Heart left ventricle (tissue), 16 donors: ENCODE results near the gene ATP9A. TPM values are rescaled to one million over a fixed set of nuclear protein-coding genes. Genes with fewer than 3 reads are reported as not detected.
"Not testable (repeated sequence)": the region's sequence is repeated elsewhere in the genome, so short reads cannot be mapped to it uniquely, and the experiment has no call there.

Experiments used
- ATAC-seq, 4 donors: fragments of 200-7000 bp; cut with Tn5 transposase; one replicate each; pipeline ENCODE4 v1.9.1; 2020 to 2022; ENCODE audit warnings: moderate library complexity in 4 of 4, mild to moderate bottlenecking in 3 of 4, moderate number of reproducible peaks in 1 of 4
- DNase-seq, 5 donors: peaks; one replicate each; pipeline ENCODE4 v3.0.0-alpha.2; 2020
- H3K27ac ChIP-seq, 12 donors: fragments of 200-600 bp; sonication (generic) in 4 of 12; one replicate each; pipeline versions ENCODE4 v1.5.0 to v1.8.0; 2016 to 2022; ENCODE audit warnings: mild to moderate bottlenecking in 2 of 12
- H3K27me3 ChIP-seq, 9 donors: fragments of 200-600 bp; sonication (generic) in 2 of 9; one replicate each; pipeline versions ENCODE4 v1.5.1 to v1.8.0; 2016 to 2022; ENCODE audit warnings: mild to moderate bottlenecking in 3 of 9
- H3K36me3 ChIP-seq, 9 donors: fragments of 200-600 bp; sonication (generic) in 2 of 9; one replicate each; pipeline versions ENCODE4 v1.5.0 to v1.8.0; 2018 to 2022; ENCODE audit warnings: mild to moderate bottlenecking in 2 of 9
- H3K4me1 ChIP-seq, 12 donors: fragments of 200-600 bp; sonication (generic) in 4 of 12; one replicate each; pipeline versions ENCODE4 v1.5.0 to v1.8.0; 2016 to 2022; ENCODE audit warnings: mild to moderate bottlenecking in 3 of 12
- H3K4me3 ChIP-seq, 12 donors: fragments of 200-600 bp; sonication (generic) in 4 of 12; one replicate each; pipeline versions ENCODE4 v1.5.0 to v1.8.0; 2017 to 2022; ENCODE audit warnings: mild to moderate bottlenecking in 9 of 12, moderate library complexity in 4 of 12
- H3K9me3 ChIP-seq, 12 donors: fragments of 200-600 bp; sonication (generic) in 4 of 12; one replicate each; pipeline versions ENCODE4 v1.5.0 to v1.8.0; 2016 to 2022; ENCODE audit warnings: mild to moderate bottlenecking in 1 of 12
- POLR2A ChIP-seq, 2 donors: fragments of 450-650 bp; IDR thresholded peaks; one replicate each; pipeline ENCODE4 v1.6.1; 2017; ENCODE audit warnings: antibody characterized with exemption in 2 of 2, mild to moderate bottlenecking in 2 of 2, moderate library complexity in 2 of 2
- WGBS, 4 donors: extraction: QIAGEN DNeasy Blood & Tissue Kit in 2 of 4; methylation state at CpG; one replicate each; pipeline versions ENCODE4 v1.1.5 to v1.1.7; 2013 to 2018; 5-methylcytosine and 5-hydroxymethylcytosine counted together
- intact Hi-C, 10 donors: fragments of 100-400 bp; cut with DNase I; formaldehyde crosslinking; loops; one replicate each; pipeline versions ENCODE4 v1.11.1 to v1.14.2; 2022
- polyA plus RNA-seq, 2 donors: library from polyadenylated mRNA; stranded (reverse); fragments of 200-250 nt; gene quantifications; one replicate each; pipeline ENCODE4 v1.2.3, GENCODE V29; 2013
- total RNA-seq, 9 donors: library from RNA; depleted of rRNA in 2 of 9; stranded (reverse); fragments of >200 nt in 2 of 9; fragmentation: NEBNext Ultra II Directional in 3 of 9; extraction: Animal tissue kit (Norgen Biotek cat#: 25700) in 3 of 9; gene quantifications; one replicate each; pipeline versions ENCODE4 v1.1.0 to v1.2.4, GENCODE V29; 2016 to 2023
- TF ChIP-seq, protein P1 (sequence below), 12 donors: fragments of 200-600 bp; sonication (generic) in 4 of 12; IDR thresholded peaks; one replicate each; pipeline versions ENCODE4 v1.5.0 to v1.8.0; 2018 to 2022; ENCODE audit warnings: antibody characterized with exemption in 12 of 12, mild to moderate bottlenecking in 5 of 12
- donor health status: ischemic (EF 13 %, LVEDD 7.1; RV severe dilation, severe dysfunction).
- donor health status: healthy with polysubstance abuse.
- donor health status: DM: no; HTN: yes; CAD: no.
- donor health status: DM: no; HTN: no; CAD: no.
- donor health status: ischemic (EF 25% LVEDD 6.9; RV normal size, moderate dysfunction).
- donor health status: ischemic (EF 25% LVEDD 5.7; RV mildly dilated, moderate dysfunction).
- donor health status: healthy.
- donor health status: DM: yes; HTN: yes; CAD: no.
- donor health status: ischemic (EF 35%, LVEDD 5.7; RV mildly dilated, moderate dysfunction).
- donor health status: nonischemic (EF 11% LVEDD 7.7; RV severe dilation, severe dysfunction).
- donor health status: DM: yes; HTN: yes; CAD: no.
- donor health status: PGD.
- donor health status: ischemic (EF 29% LVEDD 5.4; RV normal size, mild dysfunction).
- donor health status: nonischemic (EF 23%, LVEDD 6.1; RV moderate dilation, normal function).

ATP9A gene
- total and polyA plus RNA-seq, 11 donors = 4.4 to 36.4 (median 27.6) TPM

DNA sequence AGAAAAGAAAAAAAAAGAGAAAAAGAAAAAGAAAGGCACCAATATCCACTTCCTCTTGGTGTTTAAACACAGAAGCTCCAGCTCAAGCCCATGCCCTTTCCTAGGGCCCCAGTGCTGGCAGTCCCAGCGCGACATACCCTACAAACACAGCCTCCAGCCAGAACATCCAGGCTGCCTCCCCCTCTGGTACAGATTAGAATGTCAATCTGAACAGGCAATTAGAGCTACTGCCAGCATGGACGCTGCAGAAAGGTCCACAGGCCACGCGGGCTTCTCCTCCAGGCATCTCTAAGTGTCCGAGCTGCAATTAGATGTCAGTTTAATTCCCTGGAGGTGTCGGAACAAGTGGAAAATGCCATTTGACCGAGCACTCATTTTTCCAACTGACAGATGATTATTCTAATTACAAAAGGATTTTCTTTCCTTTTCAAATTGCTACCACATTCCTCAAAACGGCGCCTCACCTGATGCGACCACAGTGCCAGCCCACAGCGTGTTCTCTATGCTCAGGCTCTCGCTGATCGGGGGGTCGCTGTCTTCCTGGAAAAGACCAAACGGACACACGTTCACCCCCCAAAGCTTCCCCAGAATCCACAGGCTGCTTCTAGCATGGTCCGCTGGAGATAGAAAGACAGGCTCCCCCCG lies 79.5 kb downstream of the ATP9A start:
- no peaks in the 10 kb centered on the region for H3K4me1 ChIP-seq
- ATAC-seq (peak in 2 of 4 donors; percentile 63 to 64), DNase-seq (no peak)
- H3K27ac ChIP-seq = no peak overlapping the region
- no peaks in the 10 kb centered on the region for H3K9me3 ChIP-seq
- WGBS, 4 donors = 85 to 90% (median 88%) methylated on average over 19 of the region's 19 CpGs
- H3K27me3 ChIP-seq = no peaks in the 10 kb centered on the region
- no peak for TF ChIP-seq POLR2A (IDR thresholded peaks at IDR 0.05)
- TF ChIP-seq, protein P1, sequence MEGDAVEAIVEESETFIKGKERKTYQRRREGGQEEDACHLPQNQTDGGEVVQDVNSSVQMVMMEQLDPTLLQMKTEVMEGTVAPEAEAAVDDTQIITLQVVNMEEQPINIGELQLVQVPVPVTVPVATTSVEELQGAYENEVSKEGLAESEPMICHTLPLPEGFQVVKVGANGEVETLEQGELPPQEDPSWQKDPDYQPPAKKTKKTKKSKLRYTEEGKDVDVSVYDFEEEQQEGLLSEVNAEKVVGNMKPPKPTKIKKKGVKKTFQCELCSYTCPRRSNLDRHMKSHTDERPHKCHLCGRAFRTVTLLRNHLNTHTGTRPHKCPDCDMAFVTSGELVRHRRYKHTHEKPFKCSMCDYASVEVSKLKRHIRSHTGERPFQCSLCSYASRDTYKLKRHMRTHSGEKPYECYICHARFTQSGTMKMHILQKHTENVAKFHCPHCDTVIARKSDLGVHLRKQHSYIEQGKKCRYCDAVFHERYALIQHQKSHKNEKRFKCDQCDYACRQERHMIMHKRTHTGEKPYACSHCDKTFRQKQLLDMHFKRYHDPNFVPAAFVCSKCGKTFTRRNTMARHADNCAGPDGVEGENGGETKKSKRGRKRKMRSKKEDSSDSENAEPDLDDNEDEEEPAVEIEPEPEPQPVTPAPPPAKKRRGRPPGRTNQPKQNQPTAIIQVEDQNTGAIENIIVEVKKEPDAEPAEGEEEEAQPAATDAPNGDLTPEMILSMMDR (IDR thresholded peaks at IDR 0.05) = no peak
- peaks cover 0 to 59% (median 18%) of the 10 kb centered on the region in 9 donors for H3K36me3 ChIP-seq
- intact Hi-C loops = no loop called here
- H3K4me3 ChIP-seq = no peak overlapping the region

DNA sequence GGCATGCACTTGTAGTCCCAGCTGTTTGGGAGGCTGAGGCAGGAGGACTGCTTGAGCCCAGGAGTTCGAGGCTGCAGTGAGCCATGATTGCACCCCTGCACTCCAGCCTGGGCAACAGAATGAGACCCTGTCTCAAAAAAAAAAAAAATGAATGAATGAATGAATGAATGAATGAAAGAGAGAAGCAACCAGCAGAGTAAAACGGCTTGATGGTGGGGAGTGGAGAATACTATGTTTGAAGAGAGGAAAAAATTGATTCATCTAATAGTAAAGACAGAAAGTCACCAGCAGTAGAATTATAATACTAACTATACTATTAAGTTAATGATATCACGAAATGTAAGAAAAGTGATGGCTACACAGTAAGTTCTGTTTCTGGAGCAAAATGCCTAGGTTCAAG lies 80.6 kb downstream of the ATP9A start:
- WGBS, 4 donors = 94% methylated on average over 3 of the region's 3 CpGs
- H3K9me3 ChIP-seq = no peaks in the 10 kb centered on the region
- H3K27me3 ChIP-seq = no peaks in the 10 kb centered on the region
- intact Hi-C loops = no loop called here
- H3K4me3 ChIP-seq = no peak overlapping the region
- DNase-seq = no peak
- no peak overlapping the region for H3K27ac ChIP-seq
- ATAC-seq = no peak
- H3K36me3 ChIP-seq = peaks cover 0 to 49% (median 10%) of the 10 kb centered on the region in 9 donors
- no peak for TF ChIP-seq POLR2A (IDR thresholded peaks at IDR 0.05)
- TF ChIP-seq, protein P1 (IDR thresholded peaks at IDR 0.05) = no peak
- no peaks in the 10 kb centered on the region for H3K4me1 ChIP-seq

DNA sequence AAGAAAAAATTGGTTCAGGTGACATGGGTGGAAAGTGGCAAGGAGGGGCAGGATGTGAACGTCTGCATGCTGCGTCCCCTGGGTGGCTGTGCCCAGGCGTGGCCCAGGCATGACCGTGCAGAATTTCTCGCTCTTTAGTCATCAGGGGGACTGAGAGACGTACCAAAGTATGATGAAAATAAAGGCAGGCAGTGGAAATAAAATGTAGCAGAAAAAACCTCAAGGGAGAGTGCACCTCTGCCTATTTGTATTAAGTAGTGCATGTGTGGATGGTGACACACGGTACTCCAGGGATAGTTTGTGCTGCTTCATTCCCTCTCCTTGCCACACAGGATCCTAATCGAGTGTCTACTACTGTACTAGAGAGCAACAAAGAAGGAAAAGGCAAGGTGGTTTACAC lies 81.1 kb downstream of the ATP9A start:
- intact Hi-C loops = no loop called here
- no peaks in the 10 kb centered on the region for H3K9me3 ChIP-seq
- H3K4me1 ChIP-seq = no peaks in the 10 kb centered on the region
- no peak for ATAC-seq
- H3K4me3 ChIP-seq = no peak overlapping the region
- WGBS, 4 donors = 83 to 90% (median 89%) methylated on average over 8 of the region's 8 CpGs
- no peak for TF ChIP-seq POLR2A (IDR thresholded peaks at IDR 0.05)
- TF ChIP-seq, protein P1 (IDR thresholded peaks at IDR 0.05) = no peak
- H3K27me3 ChIP-seq = no peaks in the 10 kb centered on the region
- peaks cover 0 to 44% (median 10%) of the 10 kb centered on the region in 9 donors for H3K36me3 ChIP-seq
- H3K27ac ChIP-seq = no peak overlapping the region
- no peak for DNase-seq

DNA sequence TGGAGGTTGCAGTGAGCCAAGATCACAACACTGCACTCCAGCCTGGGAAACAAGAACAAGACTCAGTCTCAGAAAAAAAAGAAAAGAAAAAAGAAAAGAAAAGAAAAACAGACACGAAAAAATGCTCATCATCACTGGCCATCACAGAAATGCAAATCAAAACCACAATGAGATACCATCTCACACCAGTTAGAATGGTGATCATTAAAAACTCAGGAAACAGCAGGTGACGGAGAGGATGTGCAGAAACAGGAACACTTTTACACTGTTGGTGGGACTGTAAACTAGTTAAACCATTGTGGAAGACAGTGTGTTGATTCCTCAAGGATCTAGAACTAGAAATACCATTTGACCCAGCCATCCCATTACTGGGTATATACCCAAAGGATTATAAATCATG lies 82.7 kb downstream of the ATP9A start:
- 77 to 93% (median 81%) methylated on average over 2 of the region's 2 CpGs for WGBS, 4 donors
- H3K4me1 ChIP-seq, H3K4me3 ChIP-seq, DNase-seq, H3K27me3 ChIP-seq, H3K9me3 ChIP-seq, H3K27ac ChIP-seq, intact Hi-C loops, ATAC-seq: not testable (repeated sequence)
- H3K36me3 ChIP-seq = peaks cover 0 to 40% (median 10%) of the 10 kb centered on the region in 9 donors
